Measurements from ENCODE around the gene FERMT2. TPM values are rescaled to one million over a fixed set of nuclear protein-coding genes. Genes with fewer than 3 reads are reported as not detected.

The FERMT2 gene
- total RNA-seq, 1 experiment from 2014 or later, result 33.3 TPM

DNA sequence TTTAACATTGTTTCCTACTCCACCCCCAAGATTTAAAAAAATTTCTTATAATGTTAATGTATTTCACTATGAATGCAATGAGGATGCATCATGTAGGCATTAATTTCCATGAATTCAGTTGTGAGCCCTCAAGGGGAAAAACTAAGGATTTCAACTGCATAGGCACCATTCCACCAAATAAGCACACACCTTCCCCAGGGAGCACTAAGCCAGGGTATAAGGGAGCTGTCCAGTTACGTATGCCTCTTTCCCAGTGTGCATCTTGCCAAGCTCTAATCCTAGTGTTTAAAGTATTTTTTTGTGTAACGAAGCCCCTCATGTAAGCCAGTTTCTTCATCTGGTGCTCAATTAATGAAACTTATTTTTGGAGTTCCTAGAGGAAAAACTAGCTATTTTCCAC, 6.6 kb downstream of the FERMT2 start:
- TF ChIP-seq, protein P1, sequence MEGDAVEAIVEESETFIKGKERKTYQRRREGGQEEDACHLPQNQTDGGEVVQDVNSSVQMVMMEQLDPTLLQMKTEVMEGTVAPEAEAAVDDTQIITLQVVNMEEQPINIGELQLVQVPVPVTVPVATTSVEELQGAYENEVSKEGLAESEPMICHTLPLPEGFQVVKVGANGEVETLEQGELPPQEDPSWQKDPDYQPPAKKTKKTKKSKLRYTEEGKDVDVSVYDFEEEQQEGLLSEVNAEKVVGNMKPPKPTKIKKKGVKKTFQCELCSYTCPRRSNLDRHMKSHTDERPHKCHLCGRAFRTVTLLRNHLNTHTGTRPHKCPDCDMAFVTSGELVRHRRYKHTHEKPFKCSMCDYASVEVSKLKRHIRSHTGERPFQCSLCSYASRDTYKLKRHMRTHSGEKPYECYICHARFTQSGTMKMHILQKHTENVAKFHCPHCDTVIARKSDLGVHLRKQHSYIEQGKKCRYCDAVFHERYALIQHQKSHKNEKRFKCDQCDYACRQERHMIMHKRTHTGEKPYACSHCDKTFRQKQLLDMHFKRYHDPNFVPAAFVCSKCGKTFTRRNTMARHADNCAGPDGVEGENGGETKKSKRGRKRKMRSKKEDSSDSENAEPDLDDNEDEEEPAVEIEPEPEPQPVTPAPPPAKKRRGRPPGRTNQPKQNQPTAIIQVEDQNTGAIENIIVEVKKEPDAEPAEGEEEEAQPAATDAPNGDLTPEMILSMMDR (IDR thresholded peaks at IDR 0.05), result no peak
- TF ChIP-seq TCF7L2 (IDR thresholded peaks at IDR 0.05; ENCODE audit: low read depth, low read length) (no peak), SIN3A (IDR thresholded peaks at IDR 0.05; ENCODE audit: borderline replicate concordance, insufficient read depth, low read depth, low read length) (no peak), POLR2AphosphoS5 (IDR thresholded peaks at IDR 0.05; ENCODE audit: low read depth, low read length) (no peak)
- TF ChIP-seq, protein P2, sequence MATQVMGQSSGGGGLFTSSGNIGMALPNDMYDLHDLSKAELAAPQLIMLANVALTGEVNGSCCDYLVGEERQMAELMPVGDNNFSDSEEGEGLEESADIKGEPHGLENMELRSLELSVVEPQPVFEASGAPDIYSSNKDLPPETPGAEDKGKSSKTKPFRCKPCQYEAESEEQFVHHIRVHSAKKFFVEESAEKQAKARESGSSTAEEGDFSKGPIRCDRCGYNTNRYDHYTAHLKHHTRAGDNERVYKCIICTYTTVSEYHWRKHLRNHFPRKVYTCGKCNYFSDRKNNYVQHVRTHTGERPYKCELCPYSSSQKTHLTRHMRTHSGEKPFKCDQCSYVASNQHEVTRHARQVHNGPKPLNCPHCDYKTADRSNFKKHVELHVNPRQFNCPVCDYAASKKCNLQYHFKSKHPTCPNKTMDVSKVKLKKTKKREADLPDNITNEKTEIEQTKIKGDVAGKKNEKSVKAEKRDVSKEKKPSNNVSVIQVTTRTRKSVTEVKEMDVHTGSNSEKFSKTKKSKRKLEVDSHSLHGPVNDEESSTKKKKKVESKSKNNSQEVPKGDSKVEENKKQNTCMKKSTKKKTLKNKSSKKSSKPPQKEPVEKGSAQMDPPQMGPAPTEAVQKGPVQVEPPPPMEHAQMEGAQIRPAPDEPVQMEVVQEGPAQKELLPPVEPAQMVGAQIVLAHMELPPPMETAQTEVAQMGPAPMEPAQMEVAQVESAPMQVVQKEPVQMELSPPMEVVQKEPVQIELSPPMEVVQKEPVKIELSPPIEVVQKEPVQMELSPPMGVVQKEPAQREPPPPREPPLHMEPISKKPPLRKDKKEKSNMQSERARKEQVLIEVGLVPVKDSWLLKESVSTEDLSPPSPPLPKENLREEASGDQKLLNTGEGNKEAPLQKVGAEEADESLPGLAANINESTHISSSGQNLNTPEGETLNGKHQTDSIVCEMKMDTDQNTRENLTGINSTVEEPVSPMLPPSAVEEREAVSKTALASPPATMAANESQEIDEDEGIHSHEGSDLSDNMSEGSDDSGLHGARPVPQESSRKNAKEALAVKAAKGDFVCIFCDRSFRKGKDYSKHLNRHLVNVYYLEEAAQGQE (IDR thresholded peaks at IDR 0.05; ENCODE audit: insufficient read depth in 1 of 2, low read depth in 2 of 2, low read length in 1 of 2), result no peak
- Histone ChIP-seq H3K9me3 (ENCODE audit: control insufficient read depth, insufficient read depth, low read depth, low read length) (no peaks in the 10 kb centered on the region), H3K4me1 (ENCODE audit: control insufficient read depth, insufficient read depth, low read length) (peaks cover 8% of the 10 kb centered on the region), H3K4me3 (ENCODE audit: low read depth in 2 of 2, low read length in 2 of 2) (no peak overlapping the region), H3K27ac (ENCODE audit: low read length) (no peak overlapping the region), H3K27me3 (ENCODE audit: control insufficient read depth, insufficient read depth, low read length) (no peaks in the 10 kb centered on the region), H3K36me3 (ENCODE audit: control insufficient read depth, insufficient read depth, low read length) (no peaks in the 10 kb centered on the region; the same call in 1 of the 2 replicates)
- CTCF ChIA-PET, result no interaction called here
- in situ Hi-C loops (cut with HindIII; ENCODE audit: low pct_unique_long_range_greater_than_20kb, low sequenced_read_pairs) (no loop called here), intact Hi-C loops (cut with micrococcal nuclease; ENCODE audit: unreplicated experiment) (no loop called here)
- ATAC-seq (no peak), DNase-seq (ENCODE audit: low read depth, low spot score) (no peak)
- POLR2A ChIA-PET, result no interaction called here
- no TSS peak for BruUV-seq (replicated peaks)

DNA sequence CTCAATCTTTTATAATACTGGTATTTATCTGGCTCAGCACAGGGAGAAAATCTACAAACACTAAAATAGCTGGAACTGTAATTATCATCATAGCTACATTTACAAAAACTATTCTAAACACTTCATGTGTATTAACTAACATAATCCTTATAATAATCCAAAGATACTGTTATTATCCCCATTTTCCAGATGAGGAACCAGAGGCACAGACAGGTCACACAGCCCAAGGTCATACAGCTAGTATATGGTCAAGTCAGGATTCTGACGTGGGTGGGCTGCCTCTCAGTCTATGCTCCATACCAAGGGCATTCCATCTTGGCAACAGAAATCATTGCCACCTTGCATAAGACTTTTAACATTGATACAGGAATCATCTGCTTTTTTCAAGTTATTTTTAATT, 11.4 kb downstream of the FERMT2 start:
- CTCF ChIA-PET, result no interaction called here
- Histone ChIP-seq H3K36me3 (ENCODE audit: control insufficient read depth, insufficient read depth, low read length) (no peaks in the 10 kb centered on the region; the same call in 1 of the 2 replicates), H3K27ac (ENCODE audit: low read length) (no peak overlapping the region), H3K27me3 (ENCODE audit: control insufficient read depth, insufficient read depth, low read length) (no peaks in the 10 kb centered on the region), H3K4me3 (ENCODE audit: low read depth in 2 of 2, low read length in 2 of 2) (no peak overlapping the region), H3K4me1 (ENCODE audit: control insufficient read depth, insufficient read depth, low read length) (no peaks in the 10 kb centered on the region; the same call in 1 of the 2 replicates), H3K9me3 (ENCODE audit: control insufficient read depth, insufficient read depth, low read depth, low read length) (no peaks in the 10 kb centered on the region)
- in situ Hi-C loops (cut with HindIII; ENCODE audit: low pct_unique_long_range_greater_than_20kb, low sequenced_read_pairs), result no loop called here
- ATAC-seq, result no peak
- intact Hi-C loops (cut with micrococcal nuclease; ENCODE audit: unreplicated experiment), result no loop called here
- BruUV-seq (replicated peaks), result no TSS peak
- POLR2A ChIA-PET, result no interaction called here
- TF ChIP-seq, protein P2 (IDR thresholded peaks at IDR 0.05; ENCODE audit: insufficient read depth in 1 of 2, low read depth in 2 of 2, low read length in 1 of 2), result no peak
- TF ChIP-seq, protein P1 (IDR thresholded peaks at IDR 0.05), result no peak
- TF ChIP-seq POLR2AphosphoS5 (IDR thresholded peaks at IDR 0.05; ENCODE audit: low read depth, low read length) (no peak), SIN3A (IDR thresholded peaks at IDR 0.05; ENCODE audit: borderline replicate concordance, insufficient read depth, low read depth, low read length) (no peak), TCF7L2 (IDR thresholded peaks at IDR 0.05; ENCODE audit: low read depth, low read length) (no peak)
- DNase-seq (ENCODE audit: low read depth, low spot score), result no peak
